Lung (tissue), 12 donors: Measurements from ENCODE around the gene CTXN1. TPM values are rescaled to one million over a fixed set of nuclear protein-coding genes. Genes with fewer than 3 reads are reported as not detected.
A peak's percentile ranks its signal among the peaks of the same experiment; 100 is the strongest.

Source experiments
- ATAC-seq: fragments of 200-7000 bp; cut with Tn5 transposase; one replicate; pipeline ENCODE4 v1.9.1; 2020; ENCODE audit warnings: moderate number of reproducible peaks; ENCODE audit not compliant: insufficient read depth, low FRiP score
- DNase-seq, 3 donors: peaks; one replicate each; pipeline ENCODE4 v3.0.0-alpha.2; 2013 to 2017
- H3K27ac ChIP-seq, 2 donors: one replicate each; pipeline ENCODE4 v1.5.1; 2013; ENCODE audit warnings: mild to moderate bottlenecking in 2 of 2, moderate library complexity in 2 of 2, control low read depth in 1 of 2, inconsistent platforms in 1 of 2, low read depth in 1 of 2, low read length in 1 of 2
- H3K27me3 ChIP-seq, 3 donors: one replicate each; pipeline ENCODE4 v1.5.1; 2013; ENCODE audit warnings: low read length in 2 of 3; ENCODE audit not compliant: control insufficient read depth in 3 of 3, insufficient read depth in 3 of 3
- H3K36me3 ChIP-seq, 4 donors: one replicate each; pipeline ENCODE4 v1.5.1; 2013; ENCODE audit warnings: low read length in 4 of 4, mild to moderate bottlenecking in 1 of 4, moderate library complexity in 1 of 4; ENCODE audit not compliant: control insufficient read depth in 4 of 4, insufficient read depth in 4 of 4
- H3K4me1 ChIP-seq, 5 donors: one replicate each; pipeline ENCODE4 v1.5.1; 2013; ENCODE audit warnings: low read length in 5 of 5, mild to moderate bottlenecking in 2 of 5, moderate library complexity in 1 of 5; ENCODE audit not compliant: control insufficient read depth in 5 of 5, insufficient read depth in 5 of 5
- H3K4me3 ChIP-seq: one replicate; pipeline ENCODE4 v1.5.1; 2013; ENCODE audit warnings: mild to moderate bottlenecking, control low read depth, moderate library complexity
- H3K9ac ChIP-seq, 2 donors: one replicate each; pipeline ENCODE4 v1.5.1; 2013; ENCODE audit warnings: low read length in 2 of 2, control low read depth in 1 of 2; ENCODE audit not compliant: insufficient read depth in 1 of 2
- H3K9me3 ChIP-seq, 4 donors: one replicate each; pipeline ENCODE4 v1.5.1; 2013; ENCODE audit warnings: low read length in 3 of 4, mild to moderate bottlenecking in 1 of 4, moderate library complexity in 1 of 4; ENCODE audit not compliant: control insufficient read depth in 4 of 4, insufficient read depth in 3 of 4
- WGBS, 2 donors: extraction: QIAGEN DNeasy Blood & Tissue Kit; methylation state at CpG; one replicate each; pipeline ENCODE4 v1.1.7; 2013; 5-methylcytosine and 5-hydroxymethylcytosine counted together
- polyA plus RNA-seq, 2 donors: library from polyadenylated mRNA; stranded (reverse); fragments of 200-250 nt; gene quantifications; one replicate each; pipeline ENCODE4 v1.2.1, GENCODE V29; 2013
- total RNA-seq, 2 donors: library from RNA; depleted of rRNA in 1 of 2; stranded (reverse); fragments of >200 nt in 1 of 2; gene quantifications; one replicate each; pipeline ENCODE4 v1.2.1, GENCODE V29; 2014 to 2021
- TF ChIP-seq, protein P1 (sequence below): IDR thresholded peaks from 2 replicates; pipeline ENCODE4 v1.5.1; 2012; ENCODE audit warnings: mild to moderate bottlenecking; ENCODE audit errors: control extremely low read depth, extremely low read depth
- donor health status: control.
- donor health status: control.
- donor health status: Bipolar disorder and iron deficiency.
- donor health status: healthy.
- donor health status: DM: yes; HTN: yes; CAD: no.

The CTXN1 gene
- total and polyA plus RNA-seq, 4 donors = 4.3 to 25.9 (median 6.9) TPM

DNA sequence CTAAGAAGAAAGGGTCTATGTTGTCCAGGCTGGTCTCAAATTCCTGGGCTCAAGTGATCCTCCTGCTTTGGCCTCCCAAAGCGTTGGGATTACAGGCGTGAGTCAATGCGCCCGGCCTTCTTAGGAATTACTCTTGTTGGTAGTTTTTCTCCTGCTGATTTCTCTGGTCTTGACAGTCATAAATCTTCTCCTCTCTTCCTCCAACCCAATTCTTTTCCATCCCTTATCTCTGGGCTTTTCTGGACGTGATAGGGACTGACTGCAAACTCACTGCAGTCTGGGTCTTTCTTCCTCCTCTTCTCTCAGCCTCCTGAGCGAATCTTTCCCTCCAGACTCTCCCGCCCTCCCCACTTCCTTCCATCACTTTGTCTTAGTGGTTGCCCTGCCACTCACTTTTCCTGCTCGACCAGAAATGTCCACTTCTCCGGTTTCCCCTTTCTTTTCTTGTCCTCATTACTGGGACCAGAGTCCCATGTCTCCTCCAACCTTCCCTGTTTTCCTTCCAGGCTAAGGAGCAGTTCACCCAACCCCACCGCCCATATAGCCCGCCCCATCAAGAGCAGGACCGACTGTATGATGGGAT, 39.4 kb upstream of the CTXN1 start:
- ATAC-seq (no peak), DNase-seq (peak in 2 of 3 donors; percentile 23 to 34)
- H3K36me3 ChIP-seq = peaks cover 23 to 55% (median 25%) of the 10 kb centered on the region in 4 donors
- H3K27ac ChIP-seq = no peak overlapping the region
- no peaks in the 10 kb centered on the region for H3K9me3 ChIP-seq
- no peaks in the 10 kb centered on the region for H3K4me1 ChIP-seq
- WGBS, 2 donors = 84 to 93% methylated on average over 12 of the region's 12 CpGs
- no peak overlapping the region for H3K4me3 ChIP-seq
- no peak overlapping the region for H3K9ac ChIP-seq
- TF ChIP-seq, protein P1, sequence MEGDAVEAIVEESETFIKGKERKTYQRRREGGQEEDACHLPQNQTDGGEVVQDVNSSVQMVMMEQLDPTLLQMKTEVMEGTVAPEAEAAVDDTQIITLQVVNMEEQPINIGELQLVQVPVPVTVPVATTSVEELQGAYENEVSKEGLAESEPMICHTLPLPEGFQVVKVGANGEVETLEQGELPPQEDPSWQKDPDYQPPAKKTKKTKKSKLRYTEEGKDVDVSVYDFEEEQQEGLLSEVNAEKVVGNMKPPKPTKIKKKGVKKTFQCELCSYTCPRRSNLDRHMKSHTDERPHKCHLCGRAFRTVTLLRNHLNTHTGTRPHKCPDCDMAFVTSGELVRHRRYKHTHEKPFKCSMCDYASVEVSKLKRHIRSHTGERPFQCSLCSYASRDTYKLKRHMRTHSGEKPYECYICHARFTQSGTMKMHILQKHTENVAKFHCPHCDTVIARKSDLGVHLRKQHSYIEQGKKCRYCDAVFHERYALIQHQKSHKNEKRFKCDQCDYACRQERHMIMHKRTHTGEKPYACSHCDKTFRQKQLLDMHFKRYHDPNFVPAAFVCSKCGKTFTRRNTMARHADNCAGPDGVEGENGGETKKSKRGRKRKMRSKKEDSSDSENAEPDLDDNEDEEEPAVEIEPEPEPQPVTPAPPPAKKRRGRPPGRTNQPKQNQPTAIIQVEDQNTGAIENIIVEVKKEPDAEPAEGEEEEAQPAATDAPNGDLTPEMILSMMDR = no peak
- H3K27me3 ChIP-seq = no peaks in the 10 kb centered on the region

DNA sequence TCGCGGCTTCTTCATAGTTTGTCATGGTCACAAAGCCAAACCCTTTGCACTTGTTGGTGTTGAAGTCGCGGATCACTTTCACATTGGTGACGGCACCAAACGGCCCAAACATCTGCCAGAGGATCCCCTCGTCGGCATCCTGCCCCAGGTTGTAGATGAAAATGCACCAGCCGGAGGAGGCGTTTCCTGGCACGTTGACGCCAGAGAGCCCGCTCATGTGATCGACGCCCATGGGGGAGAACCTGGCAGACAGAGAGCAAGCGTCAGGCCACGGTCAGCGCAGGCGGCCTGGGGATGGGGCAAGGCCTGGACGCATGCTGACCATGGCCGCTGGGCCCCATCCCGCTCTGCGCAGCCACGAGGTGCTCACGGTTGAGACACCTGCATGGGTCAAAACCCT, 37.6 kb upstream of the CTXN1 start:
- Histone ChIP-seq H3K9me3 (no peaks in the 10 kb centered on the region), H3K36me3 (peaks cover 19 to 53% (median 24%) of the 10 kb centered on the region in 4 donors), H3K9ac (no peak overlapping the region), H3K4me3 (no peak overlapping the region), H3K27me3 (no peaks in the 10 kb centered on the region), H3K4me1 (no peaks in the 10 kb centered on the region), H3K27ac (no peak overlapping the region)
- ATAC-seq (no peak), DNase-seq (no peak)
- TF ChIP-seq, protein P1 = no peak
- 94 to 95% methylated on average over 25 of the region's 25 CpGs for WGBS, 2 donors

DNA sequence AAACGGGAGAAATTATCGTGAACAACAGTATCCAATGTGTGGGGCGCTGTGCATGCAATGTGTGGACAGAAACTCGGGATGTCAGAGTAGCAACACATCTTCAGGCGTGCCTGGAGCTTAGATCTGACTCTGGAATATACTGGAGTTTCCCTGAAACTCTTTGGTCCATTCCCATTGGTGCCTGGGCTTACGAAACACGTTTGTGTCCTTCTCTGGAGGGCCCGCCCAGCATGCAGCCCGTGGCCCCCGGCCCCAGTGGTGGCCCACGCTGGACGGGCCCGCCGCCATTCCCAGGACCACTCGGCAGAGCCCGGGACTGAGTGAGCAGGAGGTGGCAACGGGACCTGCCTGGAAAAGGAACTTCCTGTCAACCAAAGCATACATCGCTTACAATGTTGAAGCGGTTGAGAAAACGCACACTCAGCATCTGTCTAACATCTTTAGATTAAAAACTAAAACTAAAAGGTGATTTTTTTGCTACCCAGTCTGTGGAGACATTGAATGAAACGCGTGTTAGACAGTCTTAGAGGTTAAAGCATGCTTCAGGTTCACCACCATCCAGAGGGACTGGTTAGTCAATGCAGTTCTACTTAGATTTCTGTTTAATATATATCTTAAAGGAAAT, 36.8 kb upstream of the CTXN1 start:
- Histone ChIP-seq H3K9ac (no peak overlapping the region), H3K9me3 (no peaks in the 10 kb centered on the region), H3K4me3 (no peak overlapping the region), H3K4me1 (no peaks in the 10 kb centered on the region), H3K27me3 (no peaks in the 10 kb centered on the region), H3K36me3 (peaks cover 19 to 47% (median 26%) of the 10 kb centered on the region in 4 donors), H3K27ac (no peak overlapping the region)
- DNase-seq = no peak
- WGBS, 2 donors = 85 to 86% methylated on average over 22 of the region's 22 CpGs
- TF ChIP-seq, protein P1 = no peak
- no peak for ATAC-seq
